Measurements from ENCODE around the gene MICAL3. TPM values are rescaled to one million over a fixed set of nuclear protein-coding genes. Genes with fewer than 3 reads are reported as not detected.

Gene MICAL3
- total RNA-seq, 4 donors from 2014 or later: 84.2 to 290 (median 151) TPM

DNA sequence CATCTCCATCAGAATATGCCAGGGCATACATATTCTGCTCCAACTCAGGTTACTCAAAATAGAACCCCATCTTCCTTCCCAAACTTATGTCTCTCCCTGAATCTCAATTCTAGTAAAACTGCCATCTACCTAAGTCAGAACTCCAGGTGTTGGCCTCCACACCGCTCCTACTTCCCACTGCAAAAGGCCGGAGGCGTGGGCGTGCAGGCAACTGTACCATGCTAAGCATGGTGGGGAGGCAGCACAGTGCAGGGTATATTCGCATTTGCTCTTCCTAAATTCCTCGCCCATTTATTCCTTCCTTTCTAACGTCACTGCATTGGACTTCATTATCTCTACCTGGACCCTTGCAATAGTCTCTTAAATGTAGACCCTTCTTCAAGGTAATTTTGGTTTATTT lies 97.8 kb downstream of the MICAL3 start:
- WGBS, 2 donors (ENCODE audit: low coverage in 1 of 2): 94 to 95% methylated on average over 7 of the region's 7 CpGs
- DNase-seq: no peak
- Histone ChIP-seq H3K27me3 (no peaks in the 10 kb centered on the region), H3K4me3 (no peak overlapping the region), H3K9me3 (no peaks in the 10 kb centered on the region), H3K27ac (no peak overlapping the region), H3K4me1 (peaks cover 17 to 54% (median 51%) of the 10 kb centered on the region in 4 donors), H3K36me3 (no peaks in the 10 kb centered on the region)
- in situ Hi-C loops (cut with MboI; ENCODE audit: low pct_ligation_motif_present in 1 of 4, low pct_unique_long_range_greater_than_20kb in 1 of 4, low sequenced_read_pairs in 3 of 4) (no loop called here), intact Hi-C loops (cut with DNase I; ENCODE audit: low total_unique reads) (no loop called here)
- TF ChIP-seq EP300 (IDR thresholded peaks at IDR 0.05; ENCODE audit: low read depth) (no peak), POLR2AphosphoS5 (IDR thresholded peaks at IDR 0.05) (no peak), POLR2A (IDR thresholded peaks at IDR 0.05) (no peak)

- Histone ChIP-seq H3K4me1 (peaks cover 21 to 56% (median 53%) of the 10 kb centered on the region in 4 donors), H3K4me3 (no peak overlapping the region), H3K27me3 (no peaks in the 10 kb centered on the region), H3K36me3 (no peaks in the 10 kb centered on the region), H3K27ac (peak overlapping the region in 1 of 4 donors; percentile 5), H3K9me3 (no peaks in the 10 kb centered on the region)
- in situ Hi-C loops (cut with MboI; ENCODE audit: low pct_ligation_motif_present in 1 of 4, low pct_unique_long_range_greater_than_20kb in 1 of 4, low sequenced_read_pairs in 3 of 4): no loop called here
- no peak for DNase-seq
- TF ChIP-seq EP300 (IDR thresholded peaks at IDR 0.05; ENCODE audit: low read depth) (no peak), POLR2A (IDR thresholded peaks at IDR 0.05) (no peak), POLR2AphosphoS5 (IDR thresholded peaks at IDR 0.05) (no peak), CTCF (IDR thresholded peaks at IDR 0.05) (no peak)
- intact Hi-C loops (cut with DNase I; ENCODE audit: low total_unique reads): no loop called here
- 68 to 73% methylated on average over 4 to 7 of the region's 7 CpGs for WGBS, 2 donors (ENCODE audit: low coverage in 1 of 2)
Measured at GRCh38 chr22:17925431-17925841, 98.9 kb downstream of the MICAL3 start.

- intact Hi-C loops (cut with DNase I; ENCODE audit: low total_unique reads): no loop called here
- peaks cover 25 to 62% (median 59%) of the 10 kb centered on the region in 4 donors for H3K4me1 ChIP-seq
- in situ Hi-C loops (cut with MboI; ENCODE audit: low pct_ligation_motif_present in 1 of 4, low pct_unique_long_range_greater_than_20kb in 1 of 4, low sequenced_read_pairs in 3 of 4): no loop called here
- no peaks in the 10 kb centered on the region for H3K36me3 ChIP-seq
- no peaks in the 10 kb centered on the region for H3K9me3 ChIP-seq
- 28 to 60% methylated on average over 2 to 4 of the region's 4 CpGs for WGBS, 2 donors (ENCODE audit: low coverage in 1 of 2)
- no peak for TF ChIP-seq POLR2AphosphoS5 (IDR thresholded peaks at IDR 0.05)
- TF ChIP-seq EP300 (IDR thresholded peaks at IDR 0.05; ENCODE audit: low read depth): no peak
- no peak for TF ChIP-seq POLR2A (IDR thresholded peaks at IDR 0.05)
- no peak for TF ChIP-seq CTCF (IDR thresholded peaks at IDR 0.05)
- no peak for DNase-seq
- no peaks in the 10 kb centered on the region for H3K27me3 ChIP-seq
- no peak overlapping the region for H3K4me3 ChIP-seq
- H3K27ac ChIP-seq: peak overlapping the region in 1 of 4 donors; percentile 5
Measured at GRCh38 chr22:17924735-17925364, 99.5 kb downstream of the MICAL3 start.

GRCh38 chr22:17924076-17924475 lies 100.3 kb downstream of the MICAL3 start:
- in situ Hi-C loops (cut with MboI; ENCODE audit: low pct_ligation_motif_present in 1 of 4, low pct_unique_long_range_greater_than_20kb in 1 of 4, low sequenced_read_pairs in 3 of 4): no loop called here
- no peaks in the 10 kb centered on the region for H3K27me3 ChIP-seq
- H3K4me3 ChIP-seq: no peak overlapping the region
- no peaks in the 10 kb centered on the region for H3K9me3 ChIP-seq
- DNase-seq: no peak
- no peaks in the 10 kb centered on the region for H3K36me3 ChIP-seq
- TF ChIP-seq POLR2A (IDR thresholded peaks at IDR 0.05) (no peak), POLR2AphosphoS5 (IDR thresholded peaks at IDR 0.05) (no peak), EP300 (IDR thresholded peaks at IDR 0.05; ENCODE audit: low read depth) (no peak), CTCF (IDR thresholded peaks at IDR 0.05) (no peak)
- H3K27ac ChIP-seq: no peak overlapping the region
- H3K4me1 ChIP-seq: peaks cover 29 to 68% (median 64%) of the 10 kb centered on the region in 4 donors
- intact Hi-C loops (cut with DNase I; ENCODE audit: low total_unique reads): no loop called here
- 95 to 100% methylated on average over 4 to 7 of the region's 7 CpGs for WGBS, 2 donors (ENCODE audit: low coverage in 1 of 2)
